Muscle layer of duodenum (tissue), 2 donors: Measurements from ENCODE around the gene ZDHHC9.

ENCODE experiments used
- H3K27ac ChIP-seq: one replicate; pipeline ENCODE4 v1.7.0; 2013; ENCODE audit warnings: mild to moderate bottlenecking, low read length
- H3K27me3 ChIP-seq: one replicate; pipeline ENCODE4 v1.7.0; 2013; ENCODE audit warnings: low read depth, mild to moderate bottlenecking, control low read depth, low read length
- H3K36me3 ChIP-seq, 2 donors: one replicate each; pipeline ENCODE4 v1.7.0; 2013; ENCODE audit warnings: low read length in 2 of 2, control low read depth in 1 of 2, mild to moderate bottlenecking in 1 of 2; ENCODE audit not compliant: insufficient read depth in 2 of 2, control insufficient read depth in 1 of 2
- H3K4me1 ChIP-seq, 2 donors: one replicate each; pipeline ENCODE4 v1.7.0; 2013; ENCODE audit warnings: low read length in 2 of 2, mild to moderate bottlenecking in 2 of 2, control low read depth in 1 of 2, moderate library complexity in 1 of 2; ENCODE audit not compliant: insufficient read depth in 2 of 2, control insufficient read depth in 1 of 2
- H3K4me3 ChIP-seq, 2 donors: one replicate each; pipeline ENCODE4 v1.7.0; 2013; ENCODE audit warnings: low read length in 2 of 2, low read depth in 1 of 2, mild to moderate bottlenecking in 1 of 2
- H3K9me3 ChIP-seq, 2 donors: one replicate each; pipeline ENCODE4 v1.7.0; 2013; ENCODE audit warnings: low read length in 2 of 2, control low read depth in 1 of 2, mild to moderate bottlenecking in 1 of 2; ENCODE audit not compliant: control insufficient read depth in 1 of 2
- donor health status: healthy.

Gene ZDHHC9

DNA sequence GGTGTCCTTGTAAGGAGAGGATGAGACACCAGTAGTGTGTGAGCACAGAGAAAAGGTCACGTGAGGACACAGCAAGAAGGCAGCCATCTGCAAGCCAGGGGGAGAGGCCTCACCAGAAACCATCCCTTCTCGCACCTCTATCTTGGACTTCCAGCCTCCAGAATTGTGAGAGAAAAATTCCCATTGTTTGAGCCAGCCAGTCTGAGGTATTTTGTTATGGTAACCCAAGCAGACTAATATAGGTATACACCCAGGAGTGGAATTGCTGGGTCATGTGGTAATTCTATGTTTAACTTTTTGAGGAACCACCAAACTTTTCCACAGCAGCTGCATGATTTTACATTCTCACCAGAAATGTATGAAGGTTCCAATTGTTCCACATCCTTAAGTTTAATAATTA lies 25.6 kb downstream of the ZDHHC9 start:
- Histone ChIP-seq H3K27me3 (no peaks in the 10 kb centered on the region), H3K9me3 (no peaks in the 10 kb centered on the region), H3K4me3 (no peak overlapping the region), H3K4me1 (no peaks in the 10 kb centered on the region), H3K36me3 (no peaks in the 10 kb centered on the region), H3K27ac (no peak overlapping the region)

GRCh38 chrX:129813662-129814368 lies 29.9 kb downstream of the ZDHHC9 start:
- H3K9me3 ChIP-seq = no peaks in the 10 kb centered on the region
- no peaks in the 10 kb centered on the region for H3K27me3 ChIP-seq
- H3K36me3 ChIP-seq = peaks cover 5 to 20% of the 10 kb centered on the region in 2 donors
- H3K27ac ChIP-seq = no peak overlapping the region
- H3K4me3 ChIP-seq = no peak overlapping the region
- H3K4me1 ChIP-seq = no peaks in the 10 kb centered on the region

DNA sequence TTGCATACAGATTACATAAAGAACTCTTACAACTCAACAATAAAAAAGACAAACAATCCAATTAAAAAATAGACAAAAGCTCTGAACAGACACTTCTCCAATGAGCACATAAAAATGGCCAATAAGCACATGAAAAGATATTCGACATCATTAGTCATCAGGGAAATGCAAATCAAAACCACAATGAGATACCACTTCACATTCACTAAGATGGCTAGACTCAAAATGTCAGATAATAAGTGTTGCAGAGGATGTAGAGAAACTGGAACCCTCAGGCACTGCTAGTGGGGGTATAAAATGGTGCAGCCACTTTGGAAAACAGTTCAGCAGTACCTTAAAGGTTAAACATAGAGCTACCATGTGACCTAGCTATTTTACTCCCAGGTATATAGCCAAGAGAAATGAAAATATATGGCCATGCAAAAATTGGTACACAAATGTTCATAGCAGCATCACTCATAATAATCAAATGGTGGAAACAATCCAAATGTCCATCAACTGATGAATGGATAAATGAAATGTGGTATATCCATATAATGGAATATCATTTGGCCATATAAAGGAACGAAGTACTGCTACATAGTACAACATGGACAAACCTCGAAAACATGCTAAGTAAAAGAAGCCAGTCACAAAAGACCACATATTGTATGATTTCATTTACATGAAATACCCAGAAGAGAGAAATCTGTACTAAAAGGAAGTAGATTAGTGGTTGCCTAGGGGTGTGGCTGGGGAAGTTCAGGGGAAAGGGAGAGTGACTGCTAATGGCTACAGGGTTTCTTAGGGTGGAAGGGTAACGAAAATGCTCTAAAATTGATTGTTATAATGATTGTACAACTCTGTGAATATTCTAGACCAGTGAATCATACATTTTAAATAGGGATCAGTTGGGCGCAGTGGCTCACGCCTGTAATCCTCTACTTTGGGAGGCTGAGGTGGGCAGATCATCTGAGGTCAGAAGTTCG lies 34.6 kb downstream of the ZDHHC9 start:
- no peak overlapping the region for H3K4me3 ChIP-seq
- H3K9me3 ChIP-seq = no peaks in the 10 kb centered on the region
- no peaks in the 10 kb centered on the region for H3K4me1 ChIP-seq
- H3K27me3 ChIP-seq = no peaks in the 10 kb centered on the region
- H3K36me3 ChIP-seq = peaks cover 6 to 39% of the 10 kb centered on the region in 2 donors
- no peak overlapping the region for H3K27ac ChIP-seq

GRCh38 chrX:129808158-129808828 lies 35.4 kb downstream of the ZDHHC9 start:
- Histone ChIP-seq H3K36me3 (peaks cover 9 to 39% of the 10 kb centered on the region in 2 donors), H3K4me1 (no peaks in the 10 kb centered on the region), H3K27ac (no peak overlapping the region), H3K4me3 (no peak overlapping the region), H3K9me3 (no peaks in the 10 kb centered on the region), H3K27me3 (no peaks in the 10 kb centered on the region)

GRCh38 chrX:129804806-129805205 lies 38.9 kb downstream of the ZDHHC9 start:
- Histone ChIP-seq H3K9me3 (no peaks in the 10 kb centered on the region), H3K36me3 (peaks cover 4 to 23% of the 10 kb centered on the region in 2 donors), H3K4me1 (no peaks in the 10 kb centered on the region), H3K27me3 (no peaks in the 10 kb centered on the region), H3K27ac (no peak overlapping the region), H3K4me3 (no peak overlapping the region)

- peaks cover 4 to 22% of the 10 kb centered on the region in 2 donors for H3K36me3 ChIP-seq
- H3K4me1 ChIP-seq = no peaks in the 10 kb centered on the region
Measured at GRCh38 chrX:129802863-129803262, 40.8 kb downstream of the ZDHHC9 start.

GRCh38 chrX:129800186-129800585 lies 43.5 kb downstream of the ZDHHC9 start:
- H3K27me3 ChIP-seq = no peaks in the 10 kb centered on the region
- peaks cover 4 to 17% of the 10 kb centered on the region in 2 donors for H3K36me3 ChIP-seq
- H3K4me3 ChIP-seq = no peak overlapping the region
- no peak overlapping the region for H3K27ac ChIP-seq
- H3K4me1 ChIP-seq = no peaks in the 10 kb centered on the region
- H3K9me3 ChIP-seq = no peaks in the 10 kb centered on the region

More at GRCh38 chrX:129802863-129803262, 40.8 kb downstream of the ZDHHC9 start:
- H3K27ac ChIP-seq = no peak overlapping the region
- H3K4me3 ChIP-seq = no peak overlapping the region
- H3K27me3 ChIP-seq = no peaks in the 10 kb centered on the region
- no peaks in the 10 kb centered on the region for H3K9me3 ChIP-seq

- Histone ChIP-seq H3K4me3 (no peak overlapping the region), H3K36me3 (peaks cover under 1 to 6% of the 10 kb centered on the region in 2 donors), H3K9me3 (no peaks in the 10 kb centered on the region), H3K4me1 (no peaks in the 10 kb centered on the region), H3K27me3 (no peaks in the 10 kb centered on the region), H3K27ac (no peak overlapping the region)
Measured at GRCh38 chrX:129798888-129799287, 44.8 kb downstream of the ZDHHC9 start.

DNA sequence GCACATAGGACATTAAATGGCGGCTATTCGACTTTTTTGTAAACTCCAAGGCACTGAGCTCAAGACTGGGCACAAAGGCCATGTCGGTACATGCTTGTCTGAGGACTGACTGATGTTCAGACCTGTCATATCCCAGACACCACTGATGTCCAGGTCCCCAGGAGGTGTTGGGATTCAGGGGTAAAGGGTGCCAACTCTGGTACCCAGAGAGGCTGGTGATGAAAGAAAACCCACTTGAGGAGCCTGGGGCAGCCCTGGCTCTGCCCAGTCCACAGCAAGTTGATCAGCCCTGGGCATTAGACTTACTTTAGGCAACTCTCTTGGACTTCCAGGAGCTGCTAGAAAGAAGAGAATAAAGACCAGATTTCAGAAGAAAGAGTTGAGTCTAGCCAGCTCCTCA lies 45.2 kb downstream of the ZDHHC9 start:
- Histone ChIP-seq H3K27me3 (no peaks in the 10 kb centered on the region), H3K36me3 (peaks cover 0 to 6% of the 10 kb centered on the region in 2 donors), H3K9me3 (no peaks in the 10 kb centered on the region), H3K27ac (no peak overlapping the region), H3K4me1 (no peaks in the 10 kb centered on the region), H3K4me3 (no peak overlapping the region)

DNA sequence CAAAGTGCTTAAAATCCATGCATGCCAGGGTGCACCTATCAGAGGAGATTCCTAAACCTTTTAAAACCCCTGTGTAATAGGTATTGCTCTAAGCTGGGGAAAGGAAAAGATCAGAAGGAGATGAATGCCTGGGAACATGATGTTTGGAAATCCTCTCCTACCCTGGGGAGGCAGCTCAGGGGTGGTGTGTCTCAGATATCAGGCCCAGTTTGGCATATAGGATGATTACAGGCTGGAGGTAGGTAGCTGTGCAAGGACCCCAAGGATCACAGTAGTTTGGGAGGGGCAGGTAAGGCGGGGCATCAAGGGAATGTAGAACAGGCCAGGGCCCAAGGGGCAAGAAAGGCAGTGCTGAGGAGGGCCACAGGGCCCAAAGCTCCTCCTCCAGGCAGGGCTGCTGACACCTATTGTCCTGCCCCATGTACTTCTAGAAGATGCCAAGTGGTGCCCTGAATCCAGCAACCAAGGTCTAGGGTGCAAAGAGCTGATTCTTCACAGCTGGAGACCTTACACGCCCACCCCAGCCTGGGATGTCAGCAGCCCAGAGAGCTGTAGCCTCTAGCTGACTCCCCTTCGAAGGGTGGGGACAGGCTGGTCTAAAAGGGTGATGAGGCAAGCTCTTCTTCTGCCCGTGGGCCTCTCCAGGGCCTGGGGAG lies 46.3 kb downstream of the ZDHHC9 start:
- H3K27ac ChIP-seq = no peak overlapping the region
- no peaks in the 10 kb centered on the region for H3K9me3 ChIP-seq
- H3K27me3 ChIP-seq = no peaks in the 10 kb centered on the region
- no peaks in the 10 kb centered on the region for H3K4me1 ChIP-seq
- H3K4me3 ChIP-seq = no peak overlapping the region
- H3K36me3 ChIP-seq = peaks cover 0 to 6% of the 10 kb centered on the region in 2 donors
